HUES64 (cell line): ENCODE measurements around the gene GLB1L.

Experiments
- H3K27ac ChIP-seq: 2 replicates; pipeline ENCODE4 v1.7.0; 2013; ENCODE audit warnings: low read depth, low read length, inconsistent platforms
- H3K27me3 ChIP-seq: 2 replicates; pipeline ENCODE4 v1.6.1; 2013; ENCODE audit warnings: mild to moderate bottlenecking, low read length; ENCODE audit not compliant: insufficient read depth
- H3K36me3 ChIP-seq: 2 replicates; pipeline ENCODE4 v1.6.1; 2013; ENCODE audit warnings: mild to moderate bottlenecking, low read length; ENCODE audit not compliant: insufficient read depth
- H3K4me1 ChIP-seq: 2 replicates; pipeline ENCODE4 v1.6.1; 2013; ENCODE audit warnings: mild to moderate bottlenecking, low read length, moderate library complexity; ENCODE audit not compliant: insufficient read depth
- H3K4me3 ChIP-seq: 2 replicates; pipeline ENCODE4 v1.5.1; 2013; ENCODE audit warnings: mild to moderate bottlenecking, low read length, moderate library complexity
- H3K9ac ChIP-seq: 2 replicates; pipeline ENCODE4 v1.6.1; 2013; ENCODE audit warnings: mild to moderate bottlenecking, low read depth, low read length
- H3K9me3 ChIP-seq: 2 replicates; pipeline ENCODE4 v1.6.1; 2013; ENCODE audit warnings: low read depth, low read length; ENCODE audit not compliant: insufficient read depth
- WGBS: fragments of 150-250, 120-280 bp; methylation state at CpG from one replicate; pipeline ENCODE4 v1.1.7; 2013; ENCODE audit warnings: missing lambda C conversion rate; 5-methylcytosine and 5-hydroxymethylcytosine counted together

GLB1L gene

DNA sequence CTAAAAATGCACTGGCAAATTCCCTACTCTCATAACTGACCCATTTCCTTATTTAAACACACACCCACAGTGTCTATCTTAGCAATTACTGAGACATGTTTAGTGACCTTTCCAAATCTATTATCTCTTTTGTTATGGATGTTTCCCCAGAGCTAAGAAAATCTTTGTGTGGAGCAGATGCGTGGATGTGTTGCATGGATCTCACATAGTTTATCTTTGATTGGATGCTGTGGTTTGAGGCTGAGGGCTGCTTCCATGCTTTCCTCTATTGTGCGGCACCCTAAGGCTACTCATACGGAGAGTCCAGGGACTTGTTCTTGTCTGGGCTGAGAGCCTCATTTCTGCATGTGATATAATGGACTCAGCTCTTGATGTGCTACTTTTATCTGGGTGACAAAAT, 10.9 kb downstream of the GLB1L start:
- Histone ChIP-seq H3K36me3 (peaks cover 73% of the 10 kb centered on the region), H3K27me3 (no peaks in the 10 kb centered on the region), H3K4me1 (no peaks in the 10 kb centered on the region), H3K9me3 (no peaks in the 10 kb centered on the region), H3K27ac (no peak overlapping the region), H3K9ac (no peak overlapping the region), H3K4me3 (no peak overlapping the region)
- 95% methylated on average over 3 of the region's 3 CpGs for WGBS

DNA sequence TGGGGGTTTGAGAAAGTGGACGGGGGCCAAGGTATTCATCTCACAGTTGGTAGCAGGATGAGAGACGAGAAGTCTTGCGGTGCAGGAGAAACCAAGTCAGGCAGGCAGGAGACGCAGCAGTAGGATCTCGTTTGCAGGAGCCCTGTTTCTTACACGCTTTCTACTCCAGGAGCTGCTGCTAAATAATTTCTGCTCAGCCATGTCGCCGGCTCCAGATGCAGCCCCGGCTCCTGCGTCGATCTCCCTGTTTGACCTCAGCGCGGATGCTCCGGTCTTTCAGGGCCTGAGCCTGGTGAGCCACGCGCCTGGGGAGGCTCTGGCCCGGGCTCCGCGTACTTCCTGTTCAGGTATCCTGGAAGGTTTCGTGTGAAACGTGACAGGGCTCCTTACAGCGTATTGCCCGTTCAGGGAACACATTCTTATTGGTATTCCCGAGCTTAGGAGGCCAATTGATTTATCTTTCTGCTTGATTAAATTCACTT, 15.1 kb downstream of the GLB1L start:
- peaks cover 51% of the 10 kb centered on the region for H3K36me3 ChIP-seq
- peak overlapping the region; percentile 84 for H3K4me3 ChIP-seq
- 2% methylated on average over 24 of the region's 24 CpGs for WGBS
- H3K9ac ChIP-seq: peak overlapping the region; percentile 82
- H3K27me3 ChIP-seq: no peaks in the 10 kb centered on the region
- H3K9me3 ChIP-seq: no peaks in the 10 kb centered on the region
- peak overlapping the region; percentile 85; the same call in 1 of the 2 replicates for H3K27ac ChIP-seq
- H3K4me1 ChIP-seq: 0 out of 2 replicates have a peak, but pooled peaks cover 5% of the 10 kb centered on the region

DNA sequence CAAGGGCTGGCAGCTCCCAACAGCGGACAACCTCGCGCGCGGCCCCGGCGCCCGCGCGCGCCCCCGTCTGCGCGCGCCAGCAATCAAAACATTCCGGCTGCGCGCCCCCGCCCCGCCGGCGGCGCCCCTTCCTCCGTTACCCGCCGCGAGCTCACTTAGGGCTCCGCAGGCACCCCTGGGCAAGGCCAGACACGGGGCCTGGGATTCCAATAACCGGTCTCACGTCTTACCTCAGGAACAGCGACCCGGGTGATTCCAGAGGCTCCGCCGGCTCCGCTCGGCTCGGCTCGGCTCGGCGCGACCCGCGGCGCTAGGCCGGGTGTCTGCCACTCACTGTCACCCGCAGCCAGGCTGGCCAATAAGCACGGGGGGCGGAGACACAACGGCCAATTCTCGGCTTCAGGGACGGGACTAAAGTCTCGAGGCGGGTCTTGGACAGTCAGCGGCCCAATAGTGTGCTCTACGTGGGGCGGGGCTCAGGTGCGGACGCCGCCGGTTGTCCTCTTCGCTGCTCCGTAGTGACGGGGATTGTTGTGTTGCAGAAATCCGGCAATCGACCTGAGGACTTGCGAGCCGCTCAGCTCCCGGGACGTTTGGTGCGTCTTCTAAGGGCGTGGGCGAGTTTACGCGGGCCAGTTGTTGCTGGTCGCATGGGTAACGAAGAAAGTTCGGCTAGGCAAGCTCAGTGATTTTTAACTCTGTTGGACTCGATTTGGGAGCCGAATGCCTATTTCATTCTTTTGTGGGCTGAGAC, 15.8 kb downstream of the GLB1L start, which contains the start of the genes ANKZF1 and ATG9A:
Gene ANKZF1 (plus strand): TSS at position 502 of the 754 bp plus-strand sequence. CDS start 452 bp downstream, outside the sequence.
Gene ATG9A (minus strand): TSS at position 332 of the 754 bp plus-strand sequence. CDS start 1,612 bp downstream, outside the sequence.
- Histone ChIP-seq H3K36me3 (peaks cover 51% of the 10 kb centered on the region), H3K9me3 (no peaks in the 10 kb centered on the region), H3K4me3 (peak within 1 kb of the TSS; percentile 84), H3K27ac (peak within 1 kb of the TSS; percentile 89), H3K27me3 (no peaks in the 10 kb centered on the region), H3K4me1 (0 out of 2 replicates have a peak, but pooled peaks cover 5% of the 10 kb centered on the region), H3K9ac (peak within 1 kb of the TSS; percentile 82)
- under 1% methylated on average over 80 of the region's 80 CpGs for WGBS

DNA sequence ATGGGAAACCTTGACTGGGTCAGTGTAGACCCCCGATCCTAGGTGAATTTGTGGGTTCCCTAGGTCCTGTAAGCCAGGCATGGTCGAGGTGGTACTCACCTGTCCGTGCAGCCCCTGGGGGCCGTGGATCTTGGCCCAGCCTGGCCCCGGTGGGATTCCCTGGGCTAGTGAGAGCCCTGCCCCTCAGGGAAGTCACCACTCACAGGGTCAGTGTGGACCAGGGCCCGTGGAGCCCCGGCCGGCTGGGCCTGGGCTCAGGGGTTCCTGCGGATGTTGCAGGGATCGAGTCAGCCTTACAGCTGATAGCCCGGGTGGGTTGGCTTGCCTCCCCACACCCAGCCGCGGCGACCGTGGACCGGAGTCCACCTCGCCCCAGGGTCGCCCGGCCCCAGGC, 16.3 kb downstream of the GLB1L start:
- Histone ChIP-seq H3K27ac (peak overlapping the region; percentile 89), H3K9me3 (no peaks in the 10 kb centered on the region), H3K4me1 (0 out of 2 replicates have a peak, but pooled peaks cover 5% of the 10 kb centered on the region), H3K27me3 (no peaks in the 10 kb centered on the region), H3K9ac (peak overlapping the region; percentile 69), H3K36me3 (peaks cover 51% of the 10 kb centered on the region), H3K4me3 (peak overlapping the region; percentile 84)
- WGBS: 9% methylated on average over 19 of the region's 19 CpGs

DNA sequence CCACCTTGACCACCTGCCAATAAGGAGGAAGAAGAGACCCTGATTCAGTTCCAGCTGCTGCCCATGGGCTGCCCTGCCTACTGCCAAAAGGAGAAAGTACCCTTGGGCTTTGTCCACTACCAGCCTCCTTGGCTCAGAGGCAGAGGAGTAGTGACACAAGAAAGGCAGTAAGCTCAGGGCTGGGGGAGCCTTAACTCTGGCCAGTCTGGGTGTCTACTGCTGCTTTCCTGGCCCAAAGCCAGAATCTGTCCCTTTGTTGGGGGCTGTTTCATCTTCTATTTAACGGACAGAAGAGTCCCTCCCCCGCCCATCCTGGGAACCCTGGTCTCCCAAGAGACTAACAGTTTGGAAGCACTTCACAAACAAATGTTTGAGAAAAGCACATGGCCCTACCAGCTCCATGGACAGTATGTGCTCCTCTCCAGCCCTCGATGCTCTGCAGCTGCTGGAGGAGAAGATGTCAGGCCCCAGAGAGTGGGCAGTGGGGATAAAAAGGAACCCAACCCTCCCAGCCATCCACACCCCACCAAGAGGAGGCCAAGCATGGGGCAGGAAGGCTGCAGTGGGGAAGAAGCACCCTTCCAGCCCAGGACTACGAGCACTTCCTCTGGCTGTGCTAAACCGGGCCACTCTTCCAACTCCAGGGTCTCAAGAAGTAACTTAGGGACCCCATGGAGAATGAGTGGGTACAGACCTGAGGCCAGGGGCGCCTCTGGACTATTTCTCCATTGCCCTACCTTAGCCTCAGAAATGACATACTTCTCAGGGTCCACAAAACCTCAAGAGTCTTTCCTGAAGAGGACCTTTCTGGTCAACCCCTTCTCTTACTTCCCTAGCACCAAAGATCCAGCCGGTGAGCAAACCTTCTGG, 17.0 kb downstream of the GLB1L start:
- 78% methylated on average over 6 of the region's 7 CpGs for WGBS
- Histone ChIP-seq H3K36me3 (peaks cover 51% of the 10 kb centered on the region), H3K9ac (peak overlapping the region; percentile 69), H3K27me3 (no peaks in the 10 kb centered on the region), H3K9me3 (no peaks in the 10 kb centered on the region), H3K4me1 (0 out of 2 replicates have a peak, but pooled peaks cover 5% of the 10 kb centered on the region), H3K27ac (no peak overlapping the region), H3K4me3 (peak overlapping the region; percentile 84)

DNA sequence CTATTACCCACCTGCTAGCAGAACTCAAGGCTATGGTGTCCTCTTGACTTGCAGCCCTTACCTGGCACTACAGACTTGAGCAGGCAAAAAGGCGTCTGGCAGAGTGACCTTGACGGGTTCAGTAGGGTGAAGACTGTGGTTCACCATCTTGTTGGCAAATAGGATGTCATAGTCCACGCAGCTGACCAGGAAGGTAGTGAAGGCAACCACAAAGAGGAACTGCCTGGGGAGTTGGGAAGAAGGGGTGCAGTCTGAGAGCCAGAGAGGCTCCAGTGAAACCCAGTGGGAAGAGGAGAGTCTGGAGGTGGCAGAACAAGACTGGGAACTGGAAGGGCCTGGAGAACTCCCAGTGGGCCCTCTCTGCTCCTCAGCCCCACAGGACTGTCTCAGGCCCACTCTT, 19.9 kb downstream of the GLB1L start:
- Histone ChIP-seq H3K27me3 (no peaks in the 10 kb centered on the region), H3K9me3 (no peaks in the 10 kb centered on the region), H3K36me3 (peaks cover 58% of the 10 kb centered on the region), H3K4me1 (0 out of 2 replicates have a peak, but pooled peaks cover 5% of the 10 kb centered on the region), H3K4me3 (no peak overlapping the region), H3K9ac (no peak overlapping the region), H3K27ac (no peak overlapping the region)
- WGBS: 96% methylated on average over 3 of the region's 3 CpGs

DNA sequence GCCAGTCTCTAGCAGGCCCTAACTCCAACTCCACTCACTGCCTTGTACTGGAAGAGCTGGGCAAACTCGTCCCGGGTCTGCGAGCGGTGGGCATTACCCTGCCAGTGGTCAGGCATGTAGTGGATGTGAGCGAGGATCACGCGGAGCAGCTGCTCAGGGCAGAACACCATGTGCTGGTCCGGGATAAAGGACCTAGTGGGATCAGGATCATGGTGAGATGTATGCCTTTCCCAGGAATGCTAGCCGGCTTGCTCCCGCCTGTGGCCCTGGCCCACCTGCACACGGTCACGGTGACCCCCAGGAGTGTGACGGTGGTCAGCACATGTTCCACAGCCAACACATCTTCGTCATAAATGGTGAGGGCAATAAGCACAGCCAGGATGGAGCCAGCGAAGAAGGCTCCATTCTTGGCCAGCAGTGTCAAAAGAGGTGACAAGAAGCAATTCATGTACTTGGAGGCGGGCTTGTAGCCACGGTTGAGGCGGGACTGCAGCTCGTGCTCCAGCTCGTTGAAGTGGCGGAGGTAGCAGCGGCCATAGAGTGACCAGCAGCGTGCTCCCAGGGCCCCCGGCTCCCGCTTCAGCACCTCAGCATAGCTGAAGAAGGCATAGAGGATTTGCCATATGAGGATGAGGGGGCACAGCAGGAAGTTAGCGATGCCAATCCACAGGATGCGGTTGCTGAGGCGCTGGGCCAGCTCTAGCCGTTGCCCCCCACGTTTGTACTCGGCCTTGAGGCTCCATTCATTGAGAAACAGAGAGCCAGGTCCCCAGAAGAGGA, 21.2 kb downstream of the GLB1L start:
- 97% methylated on average over 31 of the region's 31 CpGs for WGBS
- H3K4me1 ChIP-seq: 0 out of 2 replicates have a peak, but pooled peaks cover 5% of the 10 kb centered on the region
- H3K4me3 ChIP-seq: no peak overlapping the region
- H3K9ac ChIP-seq: no peak overlapping the region
- H3K36me3 ChIP-seq: peaks cover 63% of the 10 kb centered on the region
- H3K27me3 ChIP-seq: no peaks in the 10 kb centered on the region
- H3K27ac ChIP-seq: no peak overlapping the region
- H3K9me3 ChIP-seq: no peaks in the 10 kb centered on the region

DNA sequence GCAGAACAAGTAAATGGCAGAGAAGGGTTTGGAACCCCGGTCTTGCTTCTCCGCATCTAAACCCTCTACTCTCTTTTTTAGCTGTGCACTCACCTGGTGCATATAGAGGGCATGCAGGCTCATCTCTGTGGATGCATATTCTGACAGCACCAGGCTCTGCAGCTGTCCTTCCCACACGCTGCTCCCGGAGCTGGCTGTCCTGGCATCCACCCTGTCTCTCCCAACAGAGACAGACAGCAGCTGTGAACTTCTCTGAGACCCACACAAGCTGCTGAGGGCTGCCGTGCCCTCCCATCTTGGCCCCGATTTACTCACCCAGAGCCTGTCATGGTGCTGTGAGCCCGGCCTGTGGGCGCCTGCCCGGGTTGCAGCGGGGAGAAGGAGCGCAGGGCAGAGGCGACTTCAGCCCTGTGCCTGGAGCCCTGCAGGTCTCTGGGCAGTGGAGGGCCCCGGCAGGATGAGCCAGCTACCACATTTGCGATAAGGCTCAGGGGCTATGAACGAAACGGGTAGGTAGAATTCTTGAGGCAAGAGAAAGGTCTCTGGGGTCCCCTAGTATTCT, 23.2 kb downstream of the GLB1L start:
- Histone ChIP-seq H3K27ac (no peak overlapping the region), H3K9me3 (no peaks in the 10 kb centered on the region), H3K27me3 (no peaks in the 10 kb centered on the region), H3K4me1 (peaks cover 7% of the 10 kb centered on the region), H3K36me3 (peaks cover 63% of the 10 kb centered on the region), H3K9ac (no peak overlapping the region), H3K4me3 (no peak overlapping the region)
- 93% methylated on average over 16 of the region's 16 CpGs for WGBS

DNA sequence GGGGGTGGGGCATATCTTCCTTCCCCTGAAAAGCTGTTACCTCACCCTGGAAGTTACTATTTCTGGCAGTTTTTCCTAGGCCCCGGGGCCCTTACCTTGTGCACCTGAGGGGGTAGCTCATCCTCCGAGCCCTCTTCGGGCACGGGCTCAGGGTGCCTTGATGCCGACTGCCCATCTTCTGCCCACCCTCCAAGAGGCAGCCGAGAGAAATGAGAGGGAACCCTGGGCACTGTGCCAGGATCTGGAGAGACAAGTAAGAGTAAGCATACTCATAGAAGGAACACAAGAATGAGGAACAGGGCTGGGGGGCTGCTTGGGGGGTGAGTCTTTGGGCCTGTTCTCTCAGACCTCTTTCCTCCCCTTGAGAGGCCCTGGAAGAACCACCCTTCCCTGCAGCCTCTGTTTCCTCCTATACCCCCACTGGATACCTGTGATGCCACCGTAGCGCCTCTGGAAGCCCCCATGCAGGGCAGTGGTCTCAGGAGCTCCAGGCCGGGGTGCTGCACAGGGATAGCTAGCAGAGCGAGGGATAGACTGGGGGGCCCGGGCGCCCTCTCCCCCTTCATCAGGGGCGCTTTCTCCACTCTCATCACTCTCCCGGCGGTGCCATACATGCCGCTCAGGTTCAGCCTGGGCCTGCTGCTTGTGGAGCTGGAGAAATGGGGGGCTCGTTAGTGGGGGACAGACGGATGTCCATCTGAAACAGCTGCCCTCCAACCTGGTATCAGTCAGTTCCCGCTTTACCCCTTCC, 24.4 kb downstream of the GLB1L start:
- peaks cover 56% of the 10 kb centered on the region for H3K36me3 ChIP-seq
- no peak overlapping the region for H3K9ac ChIP-seq
- H3K9me3 ChIP-seq: no peaks in the 10 kb centered on the region
- no peaks in the 10 kb centered on the region for H3K27me3 ChIP-seq
- no peak overlapping the region for H3K4me3 ChIP-seq
- H3K4me1 ChIP-seq: peaks cover 7% of the 10 kb centered on the region
- WGBS: 92% methylated on average over 19 of the region's 19 CpGs
- no peak overlapping the region for H3K27ac ChIP-seq
